Lower leg skin (tissue), 3 donors: Measurements from ENCODE around the gene RNF13.

Experiments used
- CTCF ChIP-seq, 3 donors: fragments of 450-650 bp; IDR thresholded peaks; one replicate each; pipeline ENCODE4 v1.5.1; 2016; ENCODE audit warnings: antibody characterized with exemption in 3 of 3, mild to moderate bottlenecking in 3 of 3, moderate library complexity in 2 of 3
- POLR2A ChIP-seq, 2 donors: fragments of 450-650 bp; IDR thresholded peaks; one replicate each; pipeline ENCODE4 v1.6.1; 2016 to 2017; ENCODE audit warnings: antibody characterized with exemption in 2 of 2, mild to moderate bottlenecking in 1 of 2, moderate library complexity in 1 of 2

- TF ChIP-seq POLR2A (IDR thresholded peaks at IDR 0.05) (no peak), CTCF (IDR thresholded peaks at IDR 0.05) (no peak)
Measured at GRCh38 chr3:149783576-149783975, 29.4 kb upstream of the RNF13 start.
